ENCODE data around the gene CDK3. TPM values are rescaled to one million over a fixed set of nuclear protein-coding genes. Genes with fewer than 3 reads are reported as not detected.
A peak's percentile ranks its signal among the peaks of the same experiment; 100 is the strongest.

Gene CDK3
- total and polyA plus RNA-seq, 2 donors (not counting 3 experiments of a cell fraction or from before 2014, with no cell fraction given) = 8.5 to 8.7 TPM

DNA sequence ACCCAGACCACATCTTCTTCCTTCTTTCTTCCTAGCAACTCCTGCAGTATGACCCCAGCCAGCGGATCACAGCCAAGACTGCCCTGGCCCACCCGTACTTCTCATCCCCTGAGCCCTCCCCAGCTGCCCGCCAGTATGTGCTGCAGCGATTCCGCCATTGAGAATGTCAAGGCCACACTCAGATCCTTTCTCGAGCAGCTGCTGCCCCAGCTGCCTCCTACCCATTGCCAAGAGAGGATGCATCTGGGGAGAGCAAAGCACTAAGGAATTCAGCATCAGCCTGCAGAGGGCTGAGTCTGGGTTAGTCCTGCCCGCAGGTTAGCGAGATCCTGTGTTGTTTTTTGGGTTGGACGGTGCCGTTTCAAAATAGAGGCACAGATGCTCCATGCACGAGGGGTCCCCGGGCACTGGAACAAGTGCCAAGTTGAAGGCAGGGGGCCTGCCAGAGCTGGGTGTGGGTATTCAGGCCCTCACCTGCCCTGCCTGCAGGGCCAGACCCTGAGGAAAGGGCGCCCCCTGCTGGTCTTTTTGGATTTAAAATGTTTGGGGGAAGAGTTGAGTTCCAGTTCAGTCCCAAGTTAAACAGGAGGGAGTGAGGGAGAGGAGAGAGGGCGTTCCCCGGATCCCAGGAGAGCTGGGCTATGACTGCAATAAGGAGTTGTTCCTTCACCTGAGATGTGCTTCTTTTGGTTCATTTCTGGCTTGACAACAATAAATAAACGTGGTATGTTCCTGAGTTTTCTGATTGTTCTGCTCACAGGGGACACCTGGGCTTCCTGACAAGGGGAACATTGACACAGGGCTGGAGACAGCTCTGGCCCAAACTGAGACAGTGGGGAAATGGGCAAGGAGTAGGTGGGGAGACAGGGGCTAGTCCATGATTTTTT is 4.9 kb downstream of the CDK3 start:
- BruUV-seq (replicated peaks) = no TSS peak
- Histone ChIP-seq H4K20me1 (replicated peaks; ENCODE audit: control insufficient read depth, extremely low read depth, insufficient read depth, low read length) (no peaks in the 10 kb centered on the region), H3K4me2 (ENCODE audit: insufficient read depth, low read length) (no peak overlapping the region), H2AFZ (ENCODE audit: low read depth, low read length) (no peak overlapping the region), H3K4me3 (replicated peaks in 1 of 3; ENCODE audit: insufficient read depth in 1 of 3, low read depth in 1 of 3, low read length in 3 of 3) (no peak overlapping the region), H3K27ac (ENCODE audit: insufficient read depth, low read depth, low read length) (no peak overlapping the region), H3K79me2 (ENCODE audit: control insufficient read depth, insufficient read depth, low read length) (no peaks in the 10 kb centered on the region), H3K9me1 (replicated peaks; ENCODE audit: control insufficient read depth, extremely low read depth, insufficient read depth, low read length) (no peaks in the 10 kb centered on the region), H3K27me3 (ENCODE audit: control insufficient read depth in 2 of 2, insufficient read depth in 2 of 2, low read length in 2 of 2) (no peaks in the 10 kb centered on the region), H3K4me1 (ENCODE audit: control insufficient read depth, extremely low read depth, insufficient read depth, low read length) (no peaks in the 10 kb centered on the region), H3K36me3 (ENCODE audit: control insufficient read depth in 2 of 2, extremely low read depth in 1 of 2, insufficient read depth in 2 of 2, low read length in 2 of 2) (no peaks in the 10 kb centered on the region), H3K9ac (replicated peaks; ENCODE audit: extremely low read depth, insufficient read depth, low read length) (no peak overlapping the region), H3K9me3 (replicated peaks; ENCODE audit: control insufficient read depth, insufficient read depth, low read length) (no peaks in the 10 kb centered on the region)
- TF ChIP-seq POLR2AphosphoS5 (IDR thresholded peaks at IDR 0.05; ENCODE audit: insufficient read depth, low read depth, low read length) = no peak
- TF ChIP-seq, protein P1, sequence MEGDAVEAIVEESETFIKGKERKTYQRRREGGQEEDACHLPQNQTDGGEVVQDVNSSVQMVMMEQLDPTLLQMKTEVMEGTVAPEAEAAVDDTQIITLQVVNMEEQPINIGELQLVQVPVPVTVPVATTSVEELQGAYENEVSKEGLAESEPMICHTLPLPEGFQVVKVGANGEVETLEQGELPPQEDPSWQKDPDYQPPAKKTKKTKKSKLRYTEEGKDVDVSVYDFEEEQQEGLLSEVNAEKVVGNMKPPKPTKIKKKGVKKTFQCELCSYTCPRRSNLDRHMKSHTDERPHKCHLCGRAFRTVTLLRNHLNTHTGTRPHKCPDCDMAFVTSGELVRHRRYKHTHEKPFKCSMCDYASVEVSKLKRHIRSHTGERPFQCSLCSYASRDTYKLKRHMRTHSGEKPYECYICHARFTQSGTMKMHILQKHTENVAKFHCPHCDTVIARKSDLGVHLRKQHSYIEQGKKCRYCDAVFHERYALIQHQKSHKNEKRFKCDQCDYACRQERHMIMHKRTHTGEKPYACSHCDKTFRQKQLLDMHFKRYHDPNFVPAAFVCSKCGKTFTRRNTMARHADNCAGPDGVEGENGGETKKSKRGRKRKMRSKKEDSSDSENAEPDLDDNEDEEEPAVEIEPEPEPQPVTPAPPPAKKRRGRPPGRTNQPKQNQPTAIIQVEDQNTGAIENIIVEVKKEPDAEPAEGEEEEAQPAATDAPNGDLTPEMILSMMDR (IDR thresholded peaks at IDR 0.05; ENCODE audit: extremely low read depth in 1 of 2, insufficient read depth in 1 of 2, low read depth in 1 of 2, low read length in 2 of 2) = peak; percentile 59 to 65
- FAIRE-seq (peak; percentile 85), DNase-seq (ENCODE audit: low read depth, low spot score) (peak; percentile 64)
- dilution Hi-C loops (cut with MboI; ENCODE audit: extremely low pct_ligation_motif_present, low sequenced_read_pairs) (no loop called here), intact Hi-C loops (cut with micrococcal nuclease) (loop anchor here (1.0 to 10.0 kb wide), 3 partner anchors 64 to 231 kb away; partner anchors contain the start of gene FBF1)
- CTCF ChIA-PET = interaction anchor here (0.7 to 5.8 kb wide), 10 partner anchors 8 to 252 kb away, joined by 3 to 95 read pairs (median 3); partner anchors contain the start of genes MRPL38 and TRIM65
- POLR2A ChIA-PET = no interaction called here
